ENCODE results near the gene GPC5.
"Not testable (repeated sequence)": the region's sequence is repeated elsewhere in the genome, so short reads cannot be mapped to it uniquely, and the experiment has no call there.

The GPC5 gene

GRCh38 chr13:92873029-92873428, 1474.6 kb downstream of the GPC5 start:
- Mint-ChIP-seq H3K36me3 (no peaks in the 10 kb centered on the region), H3K27me3 (no peaks in the 10 kb centered on the region), H3K4me3 (no peak overlapping the region), H3K9me3 (peaks cover 1% of the 10 kb centered on the region), H3K4me1 (no peaks in the 10 kb centered on the region), H3K27ac (no peak overlapping the region)
- DNase-seq: no peak
- CTCF ChIA-PET: no interaction called here

GRCh38 chr13:92886535-92887077, 1488.2 kb downstream of the GPC5 start:
- H3K4me3 Mint-ChIP-seq: no peak overlapping the region
- H3K27ac Mint-ChIP-seq: no peak overlapping the region
- CTCF ChIA-PET: no interaction called here
- peaks cover 2% of the 10 kb centered on the region for H3K9me3 Mint-ChIP-seq
- no peak for DNase-seq
- no peaks in the 10 kb centered on the region for H3K4me1 Mint-ChIP-seq
- no peaks in the 10 kb centered on the region for H3K27me3 Mint-ChIP-seq
- no peaks in the 10 kb centered on the region for H3K36me3 Mint-ChIP-seq

GRCh38 chr13:92894447-92894846, 1496.0 kb downstream of the GPC5 start:
- CTCF ChIA-PET: no interaction called here
- no peaks in the 10 kb centered on the region for H3K4me1 Mint-ChIP-seq
- DNase-seq: no peak
- H3K4me3 Mint-ChIP-seq: no peak overlapping the region
- no peak overlapping the region for H3K27ac Mint-ChIP-seq
- H3K36me3 Mint-ChIP-seq: no peaks in the 10 kb centered on the region
- peaks cover 7% of the 10 kb centered on the region for H3K9me3 Mint-ChIP-seq
- no peaks in the 10 kb centered on the region for H3K27me3 Mint-ChIP-seq

GRCh38 chr13:92896842-92897241, 1498.4 kb downstream of the GPC5 start:
- DNase-seq: no peak
- Mint-ChIP-seq H3K4me1 (no peaks in the 10 kb centered on the region), H3K4me3 (no peak overlapping the region), H3K27me3 (no peaks in the 10 kb centered on the region), H3K36me3 (no peaks in the 10 kb centered on the region), H3K27ac (no peak overlapping the region), H3K9me3 (peaks cover 7% of the 10 kb centered on the region)
- CTCF ChIA-PET: no interaction called here

- DNase-seq, H3K4me3 Mint-ChIP-seq, H3K36me3 Mint-ChIP-seq, H3K9me3 Mint-ChIP-seq, H3K4me1 Mint-ChIP-seq, H3K27me3 Mint-ChIP-seq, CTCF ChIA-PET, H3K27ac Mint-ChIP-seq: not testable (repeated sequence)
These were observed 1500.5 kb downstream of the GPC5 start for GRCh38 chr13:92898946-92899345.

GRCh38 chr13:92900446-92900845, 1502.0 kb downstream of the GPC5 start:
- CTCF ChIA-PET: no interaction called here
- Mint-ChIP-seq H3K27ac (no peak overlapping the region), H3K27me3 (no peaks in the 10 kb centered on the region), H3K9me3 (peaks cover 7% of the 10 kb centered on the region), H3K4me3 (no peak overlapping the region), H3K36me3 (no peaks in the 10 kb centered on the region), H3K4me1 (no peaks in the 10 kb centered on the region)
- no peak for DNase-seq

- H3K4me1 Mint-ChIP-seq: no peaks in the 10 kb centered on the region
- no peak overlapping the region for H3K4me3 Mint-ChIP-seq
- CTCF ChIA-PET: no interaction called here
- H3K27ac Mint-ChIP-seq: no peak overlapping the region
- no peaks in the 10 kb centered on the region for H3K36me3 Mint-ChIP-seq
- peaks cover 7% of the 10 kb centered on the region for H3K9me3 Mint-ChIP-seq
- DNase-seq: no peak
- H3K27me3 Mint-ChIP-seq: no peaks in the 10 kb centered on the region
These were observed 1503.3 kb downstream of the GPC5 start for GRCh38 chr13:92901739-92902138.

- Mint-ChIP-seq H3K27ac (no peak overlapping the region), H3K9me3 (no peaks in the 10 kb centered on the region), H3K4me3 (no peak overlapping the region), H3K27me3 (no peaks in the 10 kb centered on the region), H3K36me3 (no peaks in the 10 kb centered on the region), H3K4me1 (no peaks in the 10 kb centered on the region)
- DNase-seq: no peak
- CTCF ChIA-PET: no interaction called here
These were observed 1514.2 kb downstream of the GPC5 start for GRCh38 chr13:92912629-92913028.

GRCh38 chr13:92913840-92914239, 1515.4 kb downstream of the GPC5 start:
- Mint-ChIP-seq H3K4me3 (no peak overlapping the region), H3K36me3 (no peaks in the 10 kb centered on the region), H3K27me3 (no peaks in the 10 kb centered on the region), H3K27ac (no peak overlapping the region), H3K4me1 (no peaks in the 10 kb centered on the region), H3K9me3 (no peaks in the 10 kb centered on the region)
- no peak for DNase-seq
- CTCF ChIA-PET: no interaction called here
